Liver (tissue), 9 donors: ENCODE measurements around the gene ABHD3. TPM values are rescaled to one million over a fixed set of nuclear protein-coding genes. Genes with fewer than 3 reads are reported as not detected.
"Not testable (repeated sequence)": the region's sequence is repeated elsewhere in the genome, so short reads cannot be mapped to it uniquely, and the experiment has no call there.

Experiments
- DNase-seq: peaks from one replicate; pipeline ENCODE4 v3.0.0-alpha.2; 2017; ENCODE audit warnings: low spot score
- H3K27ac ChIP-seq, 2 donors: one replicate each; pipeline ENCODE4 v1.7.0; 2013; ENCODE audit warnings: inconsistent platforms in 2 of 2, low read length in 2 of 2, control low read depth in 1 of 2, low read depth in 1 of 2, mild to moderate bottlenecking in 1 of 2
- H3K27me3 ChIP-seq, 4 donors: one replicate each; pipeline versions ENCODE4 v1.6.1 to v1.7.0; 2013; ENCODE audit warnings: low read length in 3 of 4, inconsistent platforms in 1 of 4, mild to moderate bottlenecking in 1 of 4, moderate library complexity in 1 of 4; ENCODE audit not compliant: control insufficient read depth in 4 of 4, insufficient read depth in 4 of 4
- H3K36me3 ChIP-seq, 4 donors: one replicate each; pipeline versions ENCODE4 v1.6.1 to v1.7.0; 2013; ENCODE audit warnings: low read length in 3 of 4, mild to moderate bottlenecking in 3 of 4, low read depth in 1 of 4, moderate library complexity in 1 of 4; ENCODE audit not compliant: control insufficient read depth in 4 of 4, insufficient read depth in 3 of 4
- H3K4me1 ChIP-seq, 4 donors: one replicate each; pipeline versions ENCODE4 v1.6.1 to v1.7.0; 2013; ENCODE audit warnings: low read length in 3 of 4, mild to moderate bottlenecking in 3 of 4, moderate library complexity in 1 of 4; ENCODE audit not compliant: control insufficient read depth in 4 of 4, insufficient read depth in 4 of 4
- H3K4me3 ChIP-seq, 3 donors: one replicate each; pipeline versions ENCODE4 v1.6.1 to v1.7.0; 2013; ENCODE audit warnings: low read length in 3 of 3, control low read depth in 1 of 3, low read depth in 1 of 3, mild to moderate bottlenecking in 1 of 3
- H3K9ac ChIP-seq, 2 donors: one replicate each; pipeline ENCODE4 v1.7.0; 2013; ENCODE audit warnings: low read length in 2 of 2, mild to moderate bottlenecking in 2 of 2, moderate library complexity in 2 of 2, control low read depth in 1 of 2, low read depth in 1 of 2
- H3K9me3 ChIP-seq, 4 donors: one replicate each; pipeline versions ENCODE4 v1.6.1 to v1.7.0; 2013; ENCODE audit warnings: low read length in 3 of 4; ENCODE audit not compliant: control insufficient read depth in 4 of 4
- EGR1 ChIP-seq, 2 donors: IDR thresholded peaks; 2 replicates each; pipeline ENCODE4 v1.6.1; 2016 to 2018; ENCODE audit warnings: antibody characterized with exemption in 2 of 2, low read depth in 2 of 2
- FOXA1 ChIP-seq: IDR thresholded peaks from 2 replicates; pipeline ENCODE4 v1.6.1; 2016; ENCODE audit warnings: antibody characterized with exemption
- FOXA2 ChIP-seq: IDR thresholded peaks from 2 replicates; pipeline ENCODE4 v1.6.1; 2016; ENCODE audit warnings: antibody characterized with exemption
- GABPA ChIP-seq, 2 donors: IDR thresholded peaks in 1 of 2; conservative IDR thresholded peaks in 1 of 2; 2 replicates each; pipeline ENCODE4 v1.6.1; 2016; ENCODE audit warnings: antibody characterized with exemption in 2 of 2, mild to moderate bottlenecking in 1 of 2, moderate library complexity in 1 of 2
- HNF4A ChIP-seq, 2 donors: conservative IDR thresholded peaks; 2 replicates each; pipeline ENCODE4 v1.6.1; 2016; ENCODE audit warnings: antibody characterized with exemption in 2 of 2, mild to moderate bottlenecking in 2 of 2
- HNF4G ChIP-seq: IDR thresholded peaks from 2 replicates; pipeline ENCODE4 v1.6.1; 2016; ENCODE audit warnings: antibody characterized with exemption
- JUND ChIP-seq, 2 donors: IDR thresholded peaks; 2 replicates each; pipeline ENCODE4 v1.6.1; 2016; ENCODE audit warnings: antibody characterized with exemption in 2 of 2
- NR2F2 ChIP-seq: IDR thresholded peaks from 2 replicates; pipeline ENCODE4 v1.6.1; 2016; ENCODE audit warnings: antibody characterized with exemption
- RXRA ChIP-seq, 2 donors: IDR thresholded peaks; 2 replicates each; pipeline ENCODE4 v1.6.1; 2017 to 2018; ENCODE audit warnings: antibody characterized with exemption in 2 of 2, mild to moderate bottlenecking in 1 of 2
- SP1 ChIP-seq: IDR thresholded peaks from 2 replicates; pipeline ENCODE4 v1.6.1; 2018; ENCODE audit warnings: antibody characterized with exemption, mild to moderate bottlenecking
- WGBS: extraction: QIAGEN DNeasy Blood & Tissue Kit; methylation state at CpG from one replicate; pipeline ENCODE4 v1.1.7; 2013; 5-methylcytosine and 5-hydroxymethylcytosine counted together
- polyA plus RNA-seq, 2 donors: library from polyadenylated mRNA; stranded (reverse) in 1 of 2; unstranded in 1 of 2; fragments of 200-250 nt in 1 of 2; fragments of >200 nt in 1 of 2; fragmentation: Nextera tagmentation in 1 of 2; extraction: Ambion mirVana in 1 of 2; gene quantifications; one replicate each; pipeline versions ENCODE4 v1.2.1 to v1.2.3, GENCODE V29; 2013 to 2015
- total RNA-seq, 2 donors: library from RNA; depleted of rRNA; stranded (reverse); fragments of >200 nt; gene quantifications; one replicate each; pipeline ENCODE4 v1.2.3, GENCODE V29; 2014
- TF ChIP-seq, protein P1 (sequence below): fragments of 150-350 bp; IDR thresholded peaks from 2 replicates; pipeline ENCODE4 v1.5.1; 2017; ENCODE audit warnings: improper control_type of control experiment, low read depth, low read length; ENCODE audit not compliant: missing input control
- TF ChIP-seq, protein P2 (sequence below): IDR thresholded peaks from 2 replicates; pipeline ENCODE4 v1.6.1; 2016; ENCODE audit warnings: antibody characterized with exemption
- TF ChIP-seq, protein P3 (sequence below): IDR thresholded peaks from 2 replicates; pipeline ENCODE4 v1.6.1; 2016; ENCODE audit warnings: antibody characterized with exemption, mild to moderate bottlenecking
- donor health status: healthy.
- donor health status: healthy.
- donor health status: healthy.
- donor health status: healthy.
- donor health status: healthy.

ABHD3 gene
- total and polyA plus RNA-seq, 4 donors, result 20.0 to 48.9 (median 33.2) TPM

DNA sequence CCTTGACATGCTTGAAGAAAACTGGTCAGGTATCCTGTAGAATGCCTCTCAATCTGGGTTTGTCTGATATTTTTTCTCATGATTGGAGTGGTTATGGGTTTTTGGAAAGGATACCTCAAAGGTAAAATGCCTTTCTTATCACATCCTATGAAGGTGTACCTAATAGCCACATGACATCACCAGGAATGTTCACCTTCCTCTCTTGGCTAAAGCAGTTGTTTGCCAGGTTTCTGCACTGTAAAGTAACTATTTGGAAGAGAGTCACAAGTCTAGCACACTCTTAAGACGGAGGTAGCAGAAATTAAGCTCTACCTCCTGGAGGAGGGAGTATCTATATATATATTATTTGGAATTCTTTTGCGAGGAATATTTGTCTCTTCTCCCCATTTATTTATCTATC is 18.1 kb upstream of the ABHD3 start (continued):
- TF ChIP-seq, protein P1, sequence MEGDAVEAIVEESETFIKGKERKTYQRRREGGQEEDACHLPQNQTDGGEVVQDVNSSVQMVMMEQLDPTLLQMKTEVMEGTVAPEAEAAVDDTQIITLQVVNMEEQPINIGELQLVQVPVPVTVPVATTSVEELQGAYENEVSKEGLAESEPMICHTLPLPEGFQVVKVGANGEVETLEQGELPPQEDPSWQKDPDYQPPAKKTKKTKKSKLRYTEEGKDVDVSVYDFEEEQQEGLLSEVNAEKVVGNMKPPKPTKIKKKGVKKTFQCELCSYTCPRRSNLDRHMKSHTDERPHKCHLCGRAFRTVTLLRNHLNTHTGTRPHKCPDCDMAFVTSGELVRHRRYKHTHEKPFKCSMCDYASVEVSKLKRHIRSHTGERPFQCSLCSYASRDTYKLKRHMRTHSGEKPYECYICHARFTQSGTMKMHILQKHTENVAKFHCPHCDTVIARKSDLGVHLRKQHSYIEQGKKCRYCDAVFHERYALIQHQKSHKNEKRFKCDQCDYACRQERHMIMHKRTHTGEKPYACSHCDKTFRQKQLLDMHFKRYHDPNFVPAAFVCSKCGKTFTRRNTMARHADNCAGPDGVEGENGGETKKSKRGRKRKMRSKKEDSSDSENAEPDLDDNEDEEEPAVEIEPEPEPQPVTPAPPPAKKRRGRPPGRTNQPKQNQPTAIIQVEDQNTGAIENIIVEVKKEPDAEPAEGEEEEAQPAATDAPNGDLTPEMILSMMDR, result no peak
- TF ChIP-seq GABPA (IDR thresholded peaks at IDR 0.05 in 1 of 2, conservative IDR thresholded peaks at IDR 0.05 in 1 of 2), result no peak
- TF ChIP-seq EGR1 (IDR thresholded peaks at IDR 0.05; ENCODE audit: low read depth in 2 of 2), result no peak
- no peak for TF ChIP-seq FOXA1
- no peak for TF ChIP-seq JUND (IDR thresholded peaks at IDR 0.05)
- no peak for TF ChIP-seq SP1
- TF ChIP-seq RXRA (IDR thresholded peaks at IDR 0.05), result no peak
- TF ChIP-seq NR2F2, result no peak
- TF ChIP-seq HNF4A (conservative IDR thresholded peaks at IDR 0.05), result no peak
- no peak for TF ChIP-seq HNF4G

DNA sequence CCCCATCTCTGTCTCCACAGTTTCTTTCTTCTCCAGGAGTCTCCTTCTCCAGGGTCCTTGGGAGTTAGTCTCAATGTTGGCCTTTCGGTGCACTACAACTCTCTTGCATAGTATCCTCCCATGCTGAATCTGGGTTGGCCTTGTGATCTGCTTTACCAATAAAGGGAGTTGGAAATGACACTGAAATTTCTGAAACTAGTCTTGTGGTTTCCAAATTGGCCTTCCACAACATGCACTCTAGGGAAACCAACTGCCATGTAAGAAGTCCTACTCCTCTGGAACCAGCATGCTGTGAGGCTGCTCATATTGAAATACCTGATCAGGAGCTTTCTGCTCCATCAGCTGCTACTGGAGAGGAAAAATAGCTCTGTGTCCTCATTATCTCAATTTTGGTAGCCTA is 9.9 kb upstream of the ABHD3 start:
- Histone ChIP-seq H3K9me3 (no peaks in the 10 kb centered on the region), H3K36me3 (no peaks in the 10 kb centered on the region), H3K27ac (no peak overlapping the region), H3K9ac (no peak overlapping the region), H3K4me1 (no peaks in the 10 kb centered on the region), H3K27me3 (no peaks in the 10 kb centered on the region), H3K4me3 (no peak overlapping the region)
- TF ChIP-seq, protein P2, sequence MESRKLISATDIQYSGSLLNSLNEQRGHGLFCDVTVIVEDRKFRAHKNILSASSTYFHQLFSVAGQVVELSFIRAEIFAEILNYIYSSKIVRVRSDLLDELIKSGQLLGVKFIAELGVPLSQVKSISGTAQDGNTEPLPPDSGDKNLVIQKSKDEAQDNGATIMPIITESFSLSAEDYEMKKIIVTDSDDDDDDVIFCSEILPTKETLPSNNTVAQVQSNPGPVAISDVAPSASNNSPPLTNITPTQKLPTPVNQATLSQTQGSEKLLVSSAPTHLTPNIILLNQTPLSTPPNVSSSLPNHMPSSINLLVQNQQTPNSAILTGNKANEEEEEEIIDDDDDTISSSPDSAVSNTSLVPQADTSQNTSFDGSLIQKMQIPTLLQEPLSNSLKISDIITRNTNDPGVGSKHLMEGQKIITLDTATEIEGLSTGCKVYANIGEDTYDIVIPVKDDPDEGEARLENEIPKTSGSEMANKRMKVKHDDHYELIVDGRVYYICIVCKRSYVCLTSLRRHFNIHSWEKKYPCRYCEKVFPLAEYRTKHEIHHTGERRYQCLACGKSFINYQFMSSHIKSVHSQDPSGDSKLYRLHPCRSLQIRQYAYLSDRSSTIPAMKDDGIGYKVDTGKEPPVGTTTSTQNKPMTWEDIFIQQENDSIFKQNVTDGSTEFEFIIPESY, result no peak
- TF ChIP-seq GABPA (IDR thresholded peaks at IDR 0.05 in 1 of 2, conservative IDR thresholded peaks at IDR 0.05 in 1 of 2), result no peak
- TF ChIP-seq HNF4A (conservative IDR thresholded peaks at IDR 0.05), result no peak
- no peak for TF ChIP-seq SP1
- no peak for TF ChIP-seq JUND (IDR thresholded peaks at IDR 0.05)
- TF ChIP-seq, protein P3, sequence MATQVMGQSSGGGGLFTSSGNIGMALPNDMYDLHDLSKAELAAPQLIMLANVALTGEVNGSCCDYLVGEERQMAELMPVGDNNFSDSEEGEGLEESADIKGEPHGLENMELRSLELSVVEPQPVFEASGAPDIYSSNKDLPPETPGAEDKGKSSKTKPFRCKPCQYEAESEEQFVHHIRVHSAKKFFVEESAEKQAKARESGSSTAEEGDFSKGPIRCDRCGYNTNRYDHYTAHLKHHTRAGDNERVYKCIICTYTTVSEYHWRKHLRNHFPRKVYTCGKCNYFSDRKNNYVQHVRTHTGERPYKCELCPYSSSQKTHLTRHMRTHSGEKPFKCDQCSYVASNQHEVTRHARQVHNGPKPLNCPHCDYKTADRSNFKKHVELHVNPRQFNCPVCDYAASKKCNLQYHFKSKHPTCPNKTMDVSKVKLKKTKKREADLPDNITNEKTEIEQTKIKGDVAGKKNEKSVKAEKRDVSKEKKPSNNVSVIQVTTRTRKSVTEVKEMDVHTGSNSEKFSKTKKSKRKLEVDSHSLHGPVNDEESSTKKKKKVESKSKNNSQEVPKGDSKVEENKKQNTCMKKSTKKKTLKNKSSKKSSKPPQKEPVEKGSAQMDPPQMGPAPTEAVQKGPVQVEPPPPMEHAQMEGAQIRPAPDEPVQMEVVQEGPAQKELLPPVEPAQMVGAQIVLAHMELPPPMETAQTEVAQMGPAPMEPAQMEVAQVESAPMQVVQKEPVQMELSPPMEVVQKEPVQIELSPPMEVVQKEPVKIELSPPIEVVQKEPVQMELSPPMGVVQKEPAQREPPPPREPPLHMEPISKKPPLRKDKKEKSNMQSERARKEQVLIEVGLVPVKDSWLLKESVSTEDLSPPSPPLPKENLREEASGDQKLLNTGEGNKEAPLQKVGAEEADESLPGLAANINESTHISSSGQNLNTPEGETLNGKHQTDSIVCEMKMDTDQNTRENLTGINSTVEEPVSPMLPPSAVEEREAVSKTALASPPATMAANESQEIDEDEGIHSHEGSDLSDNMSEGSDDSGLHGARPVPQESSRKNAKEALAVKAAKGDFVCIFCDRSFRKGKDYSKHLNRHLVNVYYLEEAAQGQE, result no peak
- no peak for TF ChIP-seq FOXA2
- TF ChIP-seq NR2F2, result no peak
- no peak for DNase-seq
- WGBS, result 100% methylated on average over 1 of the region's 1 CpG

DNA sequence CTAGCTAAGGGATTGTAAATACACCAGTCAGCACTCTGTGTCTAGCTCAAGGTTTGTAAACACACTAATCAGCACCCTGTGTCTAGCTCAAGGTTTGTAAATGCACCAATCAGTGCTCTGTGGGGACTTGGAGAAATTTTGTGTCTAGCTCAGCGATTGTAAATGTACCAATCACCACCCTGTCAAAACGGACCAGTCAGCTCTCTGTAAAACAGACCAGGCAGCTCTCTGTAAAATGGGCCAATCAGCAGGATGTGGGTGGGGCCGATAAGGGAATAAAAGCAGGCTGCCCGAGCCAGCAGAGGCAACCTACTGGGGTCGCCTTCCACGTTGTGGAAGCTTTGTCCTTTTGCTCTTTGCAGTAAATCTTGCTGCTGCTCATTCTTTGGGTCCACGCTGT is 2.6 kb upstream of the ABHD3 start:
- H3K9ac ChIP-seq, H3K27ac ChIP-seq, H3K36me3 ChIP-seq, H3K27me3 ChIP-seq, H3K9me3 ChIP-seq, DNase-seq, H3K4me3 ChIP-seq: not testable (repeated sequence)
- peaks cover 0 to 17% (median 1%) of the 10 kb centered on the region in 4 donors for H3K4me1 ChIP-seq
- WGBS, result 89% methylated on average over 7 of the region's 7 CpGs
